Muscle of leg (tissue), 11 donors: ENCODE measurements around the gene GRID1. TPM values are rescaled to one million over a fixed set of nuclear protein-coding genes. Genes with fewer than 3 reads are reported as not detected.
"Not testable (repeated sequence)": the region's sequence is repeated elsewhere in the genome, so short reads cannot be mapped to it uniquely, and the experiment has no call there.

Source experiments
- DNase-seq: peaks from one replicate; pipeline ENCODE4 v3.0.0; 2013
- H3K27ac ChIP-seq: one replicate; pipeline ENCODE4 v1.5.1; 2013; ENCODE audit warnings: mild to moderate bottlenecking, low read length, control low read depth
- H3K27me3 ChIP-seq: one replicate; pipeline ENCODE4 v1.6.1; 2013; ENCODE audit warnings: low read length; ENCODE audit not compliant: control insufficient read depth, insufficient read depth
- H3K36me3 ChIP-seq: one replicate; pipeline ENCODE4 v1.6.1; 2013; ENCODE audit warnings: low read length; ENCODE audit not compliant: control insufficient read depth, insufficient read depth
- H3K4me1 ChIP-seq: one replicate; pipeline ENCODE4 v1.6.1; 2013; ENCODE audit warnings: low read length; ENCODE audit not compliant: control insufficient read depth, insufficient read depth
- H3K4me3 ChIP-seq: one replicate; pipeline ENCODE4 v1.5.1; 2013; ENCODE audit warnings: low read length, control low read depth
- H3K9me3 ChIP-seq: replicated peaks from 2 replicates; pipeline ENCODE4 v1.6.1; 2013; ENCODE audit warnings: low read depth, low read length; ENCODE audit not compliant: control insufficient read depth
- WGBS: methylation state at CpG from one replicate; pipeline ENCODE4 v1.1.5; 2013; ENCODE audit warnings: missing lambda C conversion rate; ENCODE audit not compliant: insufficient coverage; 5-methylcytosine and 5-hydroxymethylcytosine counted together
- polyA plus RNA-seq, 8 donors: library from polyadenylated mRNA; unstranded; fragments of 120-200 nt; gene quantifications; one replicate each; pipeline versions ENCODE4 v1.2.1 to v1.2.3, GENCODE V29; 2013; ENCODE audit warnings: inconsistent platforms in 1 of 8, low replicate concordance in 1 of 8; ENCODE audit not compliant: insufficient read length in 8 of 8, insufficient read depth in 1 of 8
- total RNA-seq: library from RNA; stranded (reverse); fragments of 120-200 nt; gene quantifications from one replicate; pipeline ENCODE4 v1.2.4, GENCODE V29; 2013

Gene GRID1
- total and polyA plus RNA-seq, 9 donors: 2.4 to 6.1 (median 3.1) TPM

DNA sequence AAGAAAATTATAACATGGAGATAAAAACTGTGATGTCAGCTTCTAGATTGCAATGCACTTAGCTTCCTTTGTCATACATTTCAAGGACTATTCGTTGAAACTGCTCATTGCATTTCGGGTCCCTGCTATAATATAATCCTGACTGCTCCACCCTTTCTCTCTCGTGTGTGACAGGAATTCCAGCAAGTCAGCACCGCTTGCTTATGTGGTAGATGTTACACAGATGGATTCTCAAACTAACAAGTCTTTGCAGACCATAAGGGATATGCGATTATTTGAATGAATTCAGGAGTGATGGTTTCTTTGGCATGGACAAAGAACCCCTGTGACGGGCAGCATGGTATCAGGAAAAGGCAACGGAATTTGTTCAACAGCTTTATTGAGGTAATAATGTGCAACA is 184.0 kb downstream of the GRID1 start:
- no peaks in the 10 kb centered on the region for H3K36me3 ChIP-seq
- no peak overlapping the region for H3K27ac ChIP-seq

DNA sequence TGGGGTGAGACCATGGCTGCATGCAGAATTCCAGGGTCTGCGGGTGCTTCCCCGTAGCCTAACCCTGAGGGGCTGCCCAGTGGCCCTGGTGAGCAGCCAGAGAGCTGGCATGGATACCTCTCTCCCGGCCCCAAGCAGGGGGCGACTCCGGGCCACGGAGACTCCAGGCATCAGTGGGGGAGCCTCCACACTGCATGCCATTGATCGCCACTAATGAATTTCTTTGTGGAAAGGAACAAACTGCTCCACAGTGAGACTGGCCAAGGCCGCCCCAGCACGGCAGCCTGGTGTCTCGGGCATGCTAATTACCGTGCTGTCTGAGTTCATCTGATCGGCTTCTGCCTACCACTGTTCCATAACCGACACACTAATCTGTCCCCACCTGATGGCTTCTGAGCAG is 184.4 kb downstream of the GRID1 start:
- H3K9me3 ChIP-seq: no peaks in the 10 kb centered on the region
- no peaks in the 10 kb centered on the region for H3K36me3 ChIP-seq
- no peaks in the 10 kb centered on the region for H3K27me3 ChIP-seq
- no peak overlapping the region for H3K4me3 ChIP-seq
- 75% methylated on average over 10 of the region's 13 CpGs for WGBS
- H3K27ac ChIP-seq: no peak overlapping the region
- H3K4me1 ChIP-seq: no peaks in the 10 kb centered on the region
- no peak for DNase-seq

More for the DNA sequence above, 184.0 kb downstream of the GRID1 start:
- Histone ChIP-seq H3K9me3 (no peaks in the 10 kb centered on the region), H3K4me1 (no peaks in the 10 kb centered on the region), H3K27me3 (no peaks in the 10 kb centered on the region), H3K4me3 (no peak overlapping the region)
- 92% methylated on average over 2 of the region's 7 CpGs for WGBS
- no peak for DNase-seq

DNA sequence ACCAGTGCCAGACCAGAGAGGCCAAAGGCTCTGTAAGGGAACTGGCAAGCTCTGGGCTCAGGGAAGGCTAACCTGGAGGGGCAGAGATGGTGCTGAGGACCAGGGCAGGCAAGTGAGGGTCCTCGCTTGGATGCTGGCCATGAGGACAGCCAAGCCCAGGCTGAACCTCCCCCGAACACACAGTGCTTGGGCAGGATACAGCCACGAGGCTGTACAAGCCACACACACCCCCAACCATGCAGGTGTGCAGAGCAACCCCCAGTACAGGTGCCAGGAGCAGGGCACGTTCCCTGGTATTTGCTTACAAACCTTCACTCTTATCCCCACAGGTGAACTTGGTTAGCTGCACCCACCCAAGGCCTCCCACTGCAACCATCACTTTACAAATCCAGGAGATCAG is 185.7 kb downstream of the GRID1 start:
- WGBS: 74% methylated on average over 4 of the region's 4 CpGs
- Histone ChIP-seq H3K27ac (no peak overlapping the region), H3K9me3 (no peaks in the 10 kb centered on the region)

DNA sequence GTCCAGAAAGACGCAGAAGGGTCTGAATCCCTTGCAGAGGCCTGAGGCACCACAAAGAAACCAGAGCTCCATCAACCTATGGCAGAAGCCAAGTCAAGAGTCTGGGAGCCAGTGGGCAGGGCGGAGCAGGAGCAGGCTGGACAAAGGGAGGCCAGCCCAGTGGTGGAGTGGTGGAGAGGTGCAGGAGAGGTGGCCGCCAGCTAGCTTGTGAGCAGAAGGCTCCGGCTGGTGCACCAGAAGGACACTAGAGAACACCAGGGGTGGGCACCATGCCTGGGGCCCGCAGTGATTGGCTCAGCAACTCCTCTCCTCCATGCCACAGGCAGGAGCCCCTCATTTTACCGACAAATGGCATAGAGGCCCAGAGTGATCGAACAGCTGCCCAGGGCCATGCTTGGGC is 186.6 kb downstream of the GRID1 start:
- no peak for DNase-seq
- H3K27ac ChIP-seq: no peak overlapping the region
- H3K9me3 ChIP-seq: no peaks in the 10 kb centered on the region
- no peaks in the 10 kb centered on the region for H3K4me1 ChIP-seq
- no peak overlapping the region for H3K4me3 ChIP-seq
- H3K36me3 ChIP-seq: no peaks in the 10 kb centered on the region
- H3K27me3 ChIP-seq: peaks cover 2% of the 10 kb centered on the region
- 72% methylated on average over 2 of the region's 7 CpGs for WGBS

More for the DNA sequence above, 185.7 kb downstream of the GRID1 start:
- H3K36me3 ChIP-seq: no peaks in the 10 kb centered on the region
- peaks cover 2% of the 10 kb centered on the region for H3K27me3 ChIP-seq
- DNase-seq: no peak
- H3K4me3 ChIP-seq: no peak overlapping the region
- no peaks in the 10 kb centered on the region for H3K4me1 ChIP-seq

- H3K9me3 ChIP-seq: no peaks in the 10 kb centered on the region
- no peak overlapping the region for H3K27ac ChIP-seq
- H3K27me3 ChIP-seq: peaks cover 2% of the 10 kb centered on the region
- H3K4me3 ChIP-seq: no peak overlapping the region
- H3K36me3 ChIP-seq: no peaks in the 10 kb centered on the region
- no peak for DNase-seq
- H3K4me1 ChIP-seq: no peaks in the 10 kb centered on the region
- 63% methylated on average over 6 of the region's 6 CpGs for WGBS
These were observed 187.5 kb downstream of the GRID1 start for GRCh38 chr10:86179153-86179524.

GRCh38 chr10:86178401-86179152 is 188.0 kb downstream of the GRID1 start:
- Histone ChIP-seq H3K4me3 (no peak overlapping the region), H3K9me3 (no peaks in the 10 kb centered on the region), H3K36me3 (no peaks in the 10 kb centered on the region), H3K4me1 (no peaks in the 10 kb centered on the region), H3K27me3 (peaks cover 2% of the 10 kb centered on the region), H3K27ac (no peak overlapping the region)
- 45% methylated on average over 3 of the region's 11 CpGs for WGBS
- no peak for DNase-seq

DNA sequence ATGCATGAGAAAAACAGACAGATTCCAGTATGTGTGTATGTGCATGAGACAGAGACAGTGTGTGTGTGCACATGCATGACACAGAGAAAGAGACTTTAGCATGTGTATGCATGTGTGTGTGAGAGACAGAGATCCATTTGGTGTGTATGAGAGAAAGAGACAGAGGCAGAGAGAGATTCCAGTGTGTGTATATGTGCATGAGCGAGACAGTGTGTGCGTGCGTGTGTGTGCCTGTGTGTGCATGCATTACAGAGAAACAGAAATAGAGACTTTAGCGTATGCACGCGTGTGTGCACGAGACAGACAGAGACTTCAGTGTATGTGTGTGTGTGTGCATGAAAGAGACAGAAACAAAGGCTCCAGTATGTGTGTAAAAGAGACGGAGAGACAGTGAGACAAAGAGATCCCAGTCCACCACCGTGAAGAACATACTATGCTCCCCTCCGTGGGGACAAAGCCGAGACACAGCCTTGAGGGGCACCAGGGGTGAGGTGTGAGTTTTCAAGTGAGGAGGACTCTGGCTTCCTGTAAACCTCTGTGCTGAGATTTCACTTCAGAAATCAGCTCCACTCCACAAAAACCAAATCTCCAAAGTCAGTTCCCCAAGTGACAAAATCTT is 188.9 kb downstream of the GRID1 start:
- Histone ChIP-seq H3K9me3 (no peaks in the 10 kb centered on the region), H3K27ac (no peak overlapping the region), H3K4me3 (no peak overlapping the region), H3K4me1 (no peaks in the 10 kb centered on the region), H3K36me3 (no peaks in the 10 kb centered on the region), H3K27me3 (peaks cover 2% of the 10 kb centered on the region)
- WGBS: 69% methylated on average over 7 of the region's 11 CpGs
- no peak for DNase-seq

GRCh38 chr10:86176850-86177536 is 189.6 kb downstream of the GRID1 start:
- no peaks in the 10 kb centered on the region for H3K9me3 ChIP-seq
- peaks cover 2% of the 10 kb centered on the region for H3K27me3 ChIP-seq
- no peak for DNase-seq
- no peaks in the 10 kb centered on the region for H3K4me1 ChIP-seq
- 39% methylated on average over 2 of the region's 10 CpGs for WGBS
- no peak overlapping the region for H3K4me3 ChIP-seq
- H3K27ac ChIP-seq: no peak overlapping the region
- no peaks in the 10 kb centered on the region for H3K36me3 ChIP-seq

- not testable (repeated sequence) for H3K4me3 ChIP-seq, H3K9me3 ChIP-seq, H3K27me3 ChIP-seq, H3K36me3 ChIP-seq, DNase-seq, H3K4me1 ChIP-seq, H3K27ac ChIP-seq
- 92% methylated on average over 4 of the region's 10 CpGs for WGBS
These were observed 191.1 kb downstream of the GRID1 start for GRCh38 chr10:86175476-86175875.

DNA sequence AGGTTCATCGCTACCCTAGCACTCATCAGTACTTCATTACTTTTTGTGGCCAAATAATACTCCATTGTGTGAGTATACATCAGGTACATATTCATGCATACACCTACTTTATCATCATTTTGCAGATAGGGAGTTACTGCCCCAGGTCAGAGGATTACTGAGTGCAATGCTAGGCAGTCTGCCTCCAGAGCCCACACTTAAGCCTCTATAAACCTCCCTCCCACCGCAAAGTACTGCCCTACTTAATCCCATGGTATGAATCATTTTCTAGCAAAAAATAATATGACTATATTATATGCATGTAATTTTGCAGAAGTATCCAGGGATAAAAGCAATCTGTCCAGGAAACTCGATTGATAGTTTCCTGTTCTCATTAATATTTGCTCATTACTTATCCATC is 194.3 kb downstream of the GRID1 start:
- Histone ChIP-seq H3K36me3 (no peaks in the 10 kb centered on the region), H3K9me3 (no peaks in the 10 kb centered on the region), H3K4me1 (no peaks in the 10 kb centered on the region), H3K4me3 (no peak overlapping the region), H3K27me3 (peaks cover 2% of the 10 kb centered on the region), H3K27ac (no peak overlapping the region)
- DNase-seq: no peak
- no CpG with 5 or more reads among the region's 3 CpGs for WGBS
